Lung (tissue), 12 donors: ENCODE results near the gene HAND1. TPM values are rescaled to one million over a fixed set of nuclear protein-coding genes. Genes with fewer than 3 reads are reported as not detected.

ENCODE experiments used
- ATAC-seq: fragments of 200-7000 bp; cut with Tn5 transposase; one replicate; pipeline ENCODE4 v1.9.1; 2020; ENCODE audit warnings: moderate number of reproducible peaks; ENCODE audit not compliant: insufficient read depth, low FRiP score
- DNase-seq, 3 donors: peaks; one replicate each; pipeline ENCODE4 v3.0.0-alpha.2; 2013 to 2017
- H3K27ac ChIP-seq, 2 donors: one replicate each; pipeline ENCODE4 v1.5.1; 2013; ENCODE audit warnings: mild to moderate bottlenecking in 2 of 2, moderate library complexity in 2 of 2, control low read depth in 1 of 2, inconsistent platforms in 1 of 2, low read depth in 1 of 2, low read length in 1 of 2
- H3K27me3 ChIP-seq, 3 donors: one replicate each; pipeline ENCODE4 v1.5.1; 2013; ENCODE audit warnings: low read length in 2 of 3; ENCODE audit not compliant: control insufficient read depth in 3 of 3, insufficient read depth in 3 of 3
- H3K36me3 ChIP-seq, 4 donors: one replicate each; pipeline ENCODE4 v1.5.1; 2013; ENCODE audit warnings: low read length in 4 of 4, mild to moderate bottlenecking in 1 of 4, moderate library complexity in 1 of 4; ENCODE audit not compliant: control insufficient read depth in 4 of 4, insufficient read depth in 4 of 4
- H3K4me1 ChIP-seq, 5 donors: one replicate each; pipeline ENCODE4 v1.5.1; 2013; ENCODE audit warnings: low read length in 5 of 5, mild to moderate bottlenecking in 2 of 5, moderate library complexity in 1 of 5; ENCODE audit not compliant: control insufficient read depth in 5 of 5, insufficient read depth in 5 of 5
- H3K4me3 ChIP-seq: one replicate; pipeline ENCODE4 v1.5.1; 2013; ENCODE audit warnings: mild to moderate bottlenecking, control low read depth, moderate library complexity
- H3K9ac ChIP-seq, 2 donors: one replicate each; pipeline ENCODE4 v1.5.1; 2013; ENCODE audit warnings: low read length in 2 of 2, control low read depth in 1 of 2; ENCODE audit not compliant: insufficient read depth in 1 of 2
- H3K9me3 ChIP-seq, 4 donors: one replicate each; pipeline ENCODE4 v1.5.1; 2013; ENCODE audit warnings: low read length in 3 of 4, mild to moderate bottlenecking in 1 of 4, moderate library complexity in 1 of 4; ENCODE audit not compliant: control insufficient read depth in 4 of 4, insufficient read depth in 3 of 4
- WGBS, 2 donors: extraction: QIAGEN DNeasy Blood & Tissue Kit; methylation state at CpG; one replicate each; pipeline ENCODE4 v1.1.7; 2013; 5-methylcytosine and 5-hydroxymethylcytosine counted together
- polyA plus RNA-seq, 2 donors: library from polyadenylated mRNA; stranded (reverse); fragments of 200-250 nt; gene quantifications; one replicate each; pipeline ENCODE4 v1.2.1, GENCODE V29; 2013
- total RNA-seq, 2 donors: library from RNA; depleted of rRNA in 1 of 2; stranded (reverse); fragments of >200 nt in 1 of 2; gene quantifications; one replicate each; pipeline ENCODE4 v1.2.1, GENCODE V29; 2014 to 2021
- TF ChIP-seq, protein P1 (sequence below): IDR thresholded peaks from 2 replicates; pipeline ENCODE4 v1.5.1; 2012; ENCODE audit warnings: mild to moderate bottlenecking; ENCODE audit errors: control extremely low read depth, extremely low read depth
- donor health status: control.
- donor health status: control.
- donor health status: Bipolar disorder and iron deficiency.
- donor health status: healthy.
- donor health status: DM: yes; HTN: yes; CAD: no.

Gene HAND1
- total and polyA plus RNA-seq, 4 donors: 0.02 to 0.21 (median 0.12) TPM; not detected in 1

DNA sequence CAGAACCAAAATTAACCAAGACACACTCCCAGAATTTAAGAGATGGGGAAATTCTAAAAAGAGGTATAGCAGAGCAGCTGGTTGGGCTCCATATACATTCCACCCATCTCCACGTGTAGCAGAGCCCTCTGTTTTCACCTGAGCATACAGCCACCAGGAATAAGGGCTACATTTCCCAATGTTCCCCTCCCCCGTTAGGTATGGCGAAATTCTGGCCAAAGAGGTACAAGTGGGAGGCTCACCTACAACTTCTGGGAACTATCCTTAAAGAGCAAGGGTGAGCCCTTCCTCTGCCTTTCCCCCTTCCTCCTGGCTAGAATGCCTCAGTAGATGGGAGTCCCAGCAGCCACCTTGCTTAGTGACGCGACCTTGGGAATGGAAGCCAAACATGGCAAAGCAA, 37.5 kb downstream of the HAND1 start:
- H3K27ac ChIP-seq: no peak overlapping the region
- peaks cover 0 to 10% (median 3%) of the 10 kb centered on the region in 5 donors for H3K4me1 ChIP-seq
- no peaks in the 10 kb centered on the region for H3K9me3 ChIP-seq
- WGBS, 2 donors: 85 to 90% methylated on average over 5 of the region's 5 CpGs
- H3K27me3 ChIP-seq: no peaks in the 10 kb centered on the region
- H3K4me3 ChIP-seq: no peak overlapping the region
- peaks cover 3 to 34% (median 25%) of the 10 kb centered on the region in 4 donors for H3K36me3 ChIP-seq
- DNase-seq (no peak), ATAC-seq (no peak)
- no peak overlapping the region for H3K9ac ChIP-seq
- TF ChIP-seq, protein P1, sequence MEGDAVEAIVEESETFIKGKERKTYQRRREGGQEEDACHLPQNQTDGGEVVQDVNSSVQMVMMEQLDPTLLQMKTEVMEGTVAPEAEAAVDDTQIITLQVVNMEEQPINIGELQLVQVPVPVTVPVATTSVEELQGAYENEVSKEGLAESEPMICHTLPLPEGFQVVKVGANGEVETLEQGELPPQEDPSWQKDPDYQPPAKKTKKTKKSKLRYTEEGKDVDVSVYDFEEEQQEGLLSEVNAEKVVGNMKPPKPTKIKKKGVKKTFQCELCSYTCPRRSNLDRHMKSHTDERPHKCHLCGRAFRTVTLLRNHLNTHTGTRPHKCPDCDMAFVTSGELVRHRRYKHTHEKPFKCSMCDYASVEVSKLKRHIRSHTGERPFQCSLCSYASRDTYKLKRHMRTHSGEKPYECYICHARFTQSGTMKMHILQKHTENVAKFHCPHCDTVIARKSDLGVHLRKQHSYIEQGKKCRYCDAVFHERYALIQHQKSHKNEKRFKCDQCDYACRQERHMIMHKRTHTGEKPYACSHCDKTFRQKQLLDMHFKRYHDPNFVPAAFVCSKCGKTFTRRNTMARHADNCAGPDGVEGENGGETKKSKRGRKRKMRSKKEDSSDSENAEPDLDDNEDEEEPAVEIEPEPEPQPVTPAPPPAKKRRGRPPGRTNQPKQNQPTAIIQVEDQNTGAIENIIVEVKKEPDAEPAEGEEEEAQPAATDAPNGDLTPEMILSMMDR: no peak

DNA sequence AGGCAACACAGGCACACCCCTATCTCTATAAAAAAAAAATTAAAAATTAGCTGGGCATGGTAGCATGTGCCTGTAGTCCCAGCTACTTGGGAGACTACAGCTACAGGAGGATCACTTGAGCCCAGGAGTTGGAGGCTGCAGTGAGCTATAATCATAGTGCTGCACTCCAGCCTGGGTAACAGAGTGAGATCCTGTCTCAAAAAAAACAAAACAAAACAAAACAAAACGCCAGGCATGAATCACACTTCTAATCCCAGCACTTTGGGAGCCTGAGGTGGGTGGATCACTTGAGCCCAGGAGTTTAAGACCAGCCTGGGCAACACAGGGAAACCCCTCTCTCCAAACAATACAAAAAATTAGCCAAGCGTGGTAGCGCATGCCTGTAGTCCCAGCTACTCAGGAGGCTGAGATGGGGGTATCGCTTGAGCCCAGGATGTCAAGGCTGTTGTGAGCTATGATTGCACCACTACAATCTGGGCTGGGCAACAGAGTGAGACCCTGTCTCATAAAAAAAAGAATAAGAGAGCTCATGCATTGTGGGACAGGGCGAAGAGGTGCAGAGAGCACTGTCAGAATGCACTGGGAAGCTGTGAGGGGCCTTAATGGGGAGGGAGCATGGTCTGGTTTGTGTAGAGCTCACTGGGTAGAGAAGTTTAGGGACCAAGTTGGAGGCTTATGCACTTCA, 40.6 kb downstream of the HAND1 start:
- Histone ChIP-seq H3K9ac (no peak overlapping the region), H3K27ac (no peak overlapping the region), H3K9me3 (no peaks in the 10 kb centered on the region), H3K4me1 (no peaks in the 10 kb centered on the region), H3K4me3 (no peak overlapping the region), H3K27me3 (no peaks in the 10 kb centered on the region), H3K36me3 (peaks cover 3 to 36% (median 25%) of the 10 kb centered on the region in 4 donors)
- WGBS, 2 donors: 94 to 97% methylated on average over 5 of the region's 5 CpGs
- TF ChIP-seq, protein P1: no peak
- DNase-seq (no peak), ATAC-seq (no peak)

DNA sequence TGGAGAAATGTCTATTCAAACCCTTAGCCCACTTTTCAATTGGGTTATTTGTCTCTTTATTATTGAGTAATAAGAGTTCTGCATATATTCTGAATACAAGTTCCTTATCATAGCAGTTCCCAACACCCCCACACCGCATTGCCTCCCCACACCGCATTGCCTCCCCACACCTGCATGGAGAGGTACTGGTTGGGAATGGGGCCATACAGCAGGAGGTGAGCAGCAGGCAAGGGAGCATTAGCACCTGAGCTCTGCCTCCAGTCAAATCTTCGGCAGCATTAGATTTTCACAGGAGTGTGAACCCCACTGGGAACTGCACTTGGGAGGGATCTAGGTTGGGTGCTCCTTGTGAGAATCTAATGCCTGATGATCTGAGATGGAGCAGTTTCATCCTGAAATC, 42.8 kb downstream of the HAND1 start:
- no peak overlapping the region for H3K27ac ChIP-seq
- H3K36me3 ChIP-seq: peaks cover 3 to 19% (median 15%) of the 10 kb centered on the region in 4 donors
- H3K4me1 ChIP-seq: no peaks in the 10 kb centered on the region
- no peak overlapping the region for H3K9ac ChIP-seq
- no peaks in the 10 kb centered on the region for H3K9me3 ChIP-seq
- TF ChIP-seq, protein P1: no peak
- 100% methylated on average over 3 of the region's 3 CpGs for WGBS, 2 donors
- no peak for ATAC-seq
- H3K4me3 ChIP-seq: no peak overlapping the region
- no peak for DNase-seq
- H3K27me3 ChIP-seq: no peaks in the 10 kb centered on the region
